ENCODE measurements around the gene DEPP1. TPM values are rescaled to one million over a fixed set of nuclear protein-coding genes. Genes with fewer than 3 reads are reported as not detected.

The DEPP1 gene
- total and polyA plus RNA-seq, 2 of the 4 experiments (the other 2 are of a cell fraction) = 13.6 to 30.0 TPM

DNA sequence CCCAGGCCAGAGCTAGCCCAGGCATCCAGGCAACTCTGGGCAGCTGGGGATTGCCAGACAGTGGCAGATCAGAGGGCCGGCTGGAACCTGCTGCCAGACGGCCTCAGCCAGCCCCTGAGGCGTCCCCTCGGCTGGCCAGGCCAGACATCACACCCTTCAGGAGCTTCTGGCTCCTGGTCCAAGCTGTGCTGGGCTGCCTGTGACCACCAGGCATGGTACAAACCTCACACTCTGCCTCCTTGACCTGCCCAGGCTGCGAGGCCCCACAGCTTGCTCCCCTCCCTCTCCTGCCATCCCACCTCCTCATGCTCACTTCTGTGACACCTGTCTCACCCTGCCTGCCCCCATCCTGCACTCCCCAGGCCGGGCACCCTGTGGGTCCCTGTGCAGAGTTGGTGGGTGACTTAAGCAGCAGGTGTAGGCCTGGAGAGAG, 5.7 kb downstream of the DEPP1 start:
- Histone ChIP-seq H3K27ac (ENCODE audit: insufficient read depth, low read length) (no peak overlapping the region), H4K5ac (ENCODE audit: low read depth, low read length) (no peak overlapping the region), H2BK5ac (ENCODE audit: low read depth, low read length, poor library complexity, severe bottlenecking) (no peak overlapping the region), H2BK15ac (ENCODE audit: low read depth, low read length) (no peak overlapping the region), H3K36me3 (ENCODE audit: control insufficient read depth, insufficient read depth, low read length) (peaks cover 25% of the 10 kb centered on the region; the same call in 1 of the 2 replicates), H4K20me1 (ENCODE audit: insufficient read depth, low read length) (no peaks in the 10 kb centered on the region; the same call in 1 of the 2 replicates), H3K56ac (ENCODE audit: extremely low read depth, insufficient read depth, low read length) (no peak overlapping the region), H2BK20ac (ENCODE audit: low read depth, low read length) (no peak overlapping the region), H3K27me3 (ENCODE audit: control insufficient read depth, insufficient read depth, low read length) (no peaks in the 10 kb centered on the region), H3K4ac (ENCODE audit: low read depth, low read length) (no peak overlapping the region), H2BK120ac (ENCODE audit: low read depth, low read length) (no peak overlapping the region), H3K4me3 (ENCODE audit: insufficient read depth, low read depth, low read length) (no peak overlapping the region), H2AFZ (replicated peaks; ENCODE audit: low read length, poor library complexity) (no peak overlapping the region), H3K4me1 (ENCODE audit: control insufficient read depth, insufficient read depth, low read length) (peaks cover 38% of the 10 kb centered on the region), H4K8ac (ENCODE audit: low read depth in 2 of 2, low read length in 2 of 2) (no peak overlapping the region), H2AK5ac (ENCODE audit: low read depth, low read length) (no peak overlapping the region), H2AK9ac (replicated peaks; ENCODE audit: low read depth, low read length, poor library complexity) (no peak overlapping the region), H3K23ac (ENCODE audit: low read depth, low read length) (no peak overlapping the region), H3K9ac (ENCODE audit: low read depth, low read length) (no peak overlapping the region), H3K18ac (ENCODE audit: low read depth, low read length) (no peak overlapping the region), H3K79me1 (ENCODE audit: low read depth in 1 of 2, low read length in 2 of 2) (peaks cover 3 to 45% of the 10 kb centered on the region in 2 experiments; a peak in 3 of 4 replicates), H3K14ac (replicated peaks; ENCODE audit: low read depth, low read length) (no peak overlapping the region), H4K91ac (ENCODE audit: insufficient read depth, low read depth, low read length) (no peak overlapping the region), H3K9me3 (ENCODE audit: control insufficient read depth, insufficient read depth, low read length) (no peaks in the 10 kb centered on the region), H3K4me2 (ENCODE audit: low read depth, low read length) (no peak overlapping the region), H3K9me1 (ENCODE audit: insufficient read depth, low read length) (peaks cover 17% of the 10 kb centered on the region)
- CTCF ChIA-PET = no interaction called here
- 80% methylated on average over 2 of the region's 6 CpGs; no CpG with 5 or more reads in 1 of the 2 experiments for WGBS, 2 experiments (ENCODE audit: extremely low coverage in 2 of 2, insufficient read length in 1 of 2)
- intact Hi-C loops (cut with micrococcal nuclease) = no loop called here
- TF ChIP-seq CHD1 (IDR thresholded peaks at IDR 0.05; ENCODE audit: low read depth, low read length) (no peak), RAD21 (IDR thresholded peaks at IDR 0.05; ENCODE audit: low read length) (no peak), CTCF (conservative IDR thresholded peaks at IDR 0.05; ENCODE audit: low read depth, low read length) (no peak), CEBPB (IDR thresholded peaks at IDR 0.05; ENCODE audit: low read depth, low read length) (no peak), RFX5 (IDR thresholded peaks at IDR 0.05; ENCODE audit: low read depth, low read length) (no peak), NFE2L2 (IDR thresholded peaks at IDR 0.05; ENCODE audit: low read depth, low read length) (no peak)
- TF ChIP-seq, protein P1, sequence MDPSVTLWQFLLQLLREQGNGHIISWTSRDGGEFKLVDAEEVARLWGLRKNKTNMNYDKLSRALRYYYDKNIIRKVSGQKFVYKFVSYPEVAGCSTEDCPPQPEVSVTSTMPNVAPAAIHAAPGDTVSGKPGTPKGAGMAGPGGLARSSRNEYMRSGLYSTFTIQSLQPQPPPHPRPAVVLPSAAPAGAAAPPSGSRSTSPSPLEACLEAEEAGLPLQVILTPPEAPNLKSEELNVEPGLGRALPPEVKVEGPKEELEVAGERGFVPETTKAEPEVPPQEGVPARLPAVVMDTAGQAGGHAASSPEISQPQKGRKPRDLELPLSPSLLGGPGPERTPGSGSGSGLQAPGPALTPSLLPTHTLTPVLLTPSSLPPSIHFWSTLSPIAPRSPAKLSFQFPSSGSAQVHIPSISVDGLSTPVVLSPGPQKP (IDR thresholded peaks at IDR 0.05; ENCODE audit: borderline replicate concordance, low read depth, low read length) = no peak
- BruUV-seq (replicated peaks) = no TSS peak
- dilution Hi-C loops (cut with HindIII; ENCODE audit: low sequenced_read_pairs, unreplicated experiment) = no loop called here
- DNase-seq (no peak), ATAC-seq (ENCODE audit: low read depth) (no peak)
- in situ Hi-C loops (cut with MboI; ENCODE audit: low sequenced_read_pairs) = no loop called here
- POLR2A ChIA-PET (ENCODE audit: unreplicated experiment) = no interaction called here

All from IMR-90 (cell line).